ENCODE data around the gene IGSF11.

The IGSF11 gene

GRCh38 chr3:118955914-118956556 lies 78.6 kb downstream of the IGSF11 start:
- H3K9me3 ChIP-seq (ENCODE audit: control insufficient read depth, low read length), result no peaks in the 10 kb centered on the region
- H3K79me2 ChIP-seq, result no peaks in the 10 kb centered on the region
- no peak overlapping the region for H3K9ac ChIP-seq
- H3K4me1 ChIP-seq, result no peaks in the 10 kb centered on the region
- H3K4me2 ChIP-seq (ENCODE audit: low read length), result no peak overlapping the region
- no peak overlapping the region for H3K4me3 ChIP-seq (ENCODE audit: low read depth, low read length)
- no peak overlapping the region for H2AFZ ChIP-seq
- H3K36me3 ChIP-seq (ENCODE audit: control insufficient read depth, insufficient read depth, low read length), result no peaks in the 10 kb centered on the region
- H3K27ac ChIP-seq, result no peak overlapping the region
- no peaks in the 10 kb centered on the region for H3K27me3 ChIP-seq (ENCODE audit: control insufficient read depth, insufficient read depth, low read length)
- TF ChIP-seq CTCF (IDR thresholded peaks at IDR 0.05), result no peak

DNA sequence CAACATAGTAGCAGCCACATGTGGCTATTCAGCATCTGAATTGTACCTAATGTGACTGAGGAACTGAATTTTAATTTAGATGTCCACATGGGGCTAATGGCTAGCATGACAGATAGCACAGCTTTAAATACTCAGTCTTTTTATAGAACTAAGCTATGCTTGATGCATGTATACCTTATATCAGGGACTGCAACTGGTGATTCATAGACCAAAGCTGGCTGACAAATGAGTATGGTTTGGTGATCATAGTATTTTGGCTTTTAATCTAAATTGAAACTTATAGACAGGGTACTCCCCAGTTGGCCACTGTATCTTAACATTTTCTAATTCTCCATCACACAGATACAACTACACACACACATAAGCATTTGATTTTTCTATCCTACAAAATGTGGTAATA lies 83.6 kb downstream of the IGSF11 start:
- Histone ChIP-seq H3K4me2 (ENCODE audit: low read length) (no peak overlapping the region), H3K36me3 (ENCODE audit: control insufficient read depth, insufficient read depth, low read length) (no peaks in the 10 kb centered on the region), H2AFZ (no peak overlapping the region), H3K9me3 (ENCODE audit: control insufficient read depth, low read length) (no peaks in the 10 kb centered on the region), H3K9ac (no peak overlapping the region), H3K27me3 (ENCODE audit: control insufficient read depth, insufficient read depth, low read length) (no peaks in the 10 kb centered on the region), H3K79me2 (no peaks in the 10 kb centered on the region), H3K27ac (no peak overlapping the region), H3K4me3 (ENCODE audit: low read depth, low read length) (no peak overlapping the region), H3K4me1 (no peaks in the 10 kb centered on the region)
- TF ChIP-seq CTCF (IDR thresholded peaks at IDR 0.05), result no peak

- H3K4me3 ChIP-seq (ENCODE audit: low read depth, low read length), result no peak overlapping the region
- no peak for TF ChIP-seq CTCF (IDR thresholded peaks at IDR 0.05)
- H2AFZ ChIP-seq, result no peak overlapping the region
- H3K9ac ChIP-seq, result no peak overlapping the region
- H3K27me3 ChIP-seq (ENCODE audit: control insufficient read depth, insufficient read depth, low read length), result no peaks in the 10 kb centered on the region
- H3K36me3 ChIP-seq (ENCODE audit: control insufficient read depth, insufficient read depth, low read length), result no peaks in the 10 kb centered on the region
- H3K9me3 ChIP-seq (ENCODE audit: control insufficient read depth, low read length), result no peaks in the 10 kb centered on the region
- H3K4me2 ChIP-seq (ENCODE audit: low read length), result no peak overlapping the region
- no peaks in the 10 kb centered on the region for H3K79me2 ChIP-seq
- H3K4me1 ChIP-seq, result no peaks in the 10 kb centered on the region
- no peak overlapping the region for H3K27ac ChIP-seq
Observed at GRCh38 chr3:118949113-118949760, 85.4 kb downstream of the IGSF11 start.

GRCh38 chr3:118948146-118948545 lies 86.5 kb downstream of the IGSF11 start:
- no peaks in the 10 kb centered on the region for H3K27me3 ChIP-seq (ENCODE audit: control insufficient read depth, insufficient read depth, low read length)
- H3K4me2 ChIP-seq (ENCODE audit: low read length), result no peak overlapping the region
- no peaks in the 10 kb centered on the region for H3K4me1 ChIP-seq
- no peak overlapping the region for H3K27ac ChIP-seq
- no peaks in the 10 kb centered on the region for H3K79me2 ChIP-seq
- no peak overlapping the region for H3K4me3 ChIP-seq (ENCODE audit: low read depth, low read length)
- H3K9me3 ChIP-seq (ENCODE audit: control insufficient read depth, low read length), result no peaks in the 10 kb centered on the region
- no peak for TF ChIP-seq CTCF (IDR thresholded peaks at IDR 0.05)
- H3K36me3 ChIP-seq (ENCODE audit: control insufficient read depth, insufficient read depth, low read length), result no peaks in the 10 kb centered on the region
- H2AFZ ChIP-seq, result no peak overlapping the region
- no peak overlapping the region for H3K9ac ChIP-seq

- Histone ChIP-seq H3K27me3 (ENCODE audit: control insufficient read depth, insufficient read depth, low read length) (no peaks in the 10 kb centered on the region), H3K4me2 (ENCODE audit: low read length) (no peak overlapping the region), H3K9ac (no peak overlapping the region), H3K27ac (no peak overlapping the region), H3K4me1 (no peaks in the 10 kb centered on the region), H3K4me3 (ENCODE audit: low read depth, low read length) (no peak overlapping the region), H3K36me3 (ENCODE audit: control insufficient read depth, insufficient read depth, low read length) (no peaks in the 10 kb centered on the region), H3K79me2 (no peaks in the 10 kb centered on the region), H3K9me3 (ENCODE audit: control insufficient read depth, low read length) (no peaks in the 10 kb centered on the region), H2AFZ (no peak overlapping the region)
- no peak for TF ChIP-seq CTCF (IDR thresholded peaks at IDR 0.05)
Observed at GRCh38 chr3:118946449-118946848, 88.2 kb downstream of the IGSF11 start.

All from parathyroid adenoma (tissue), 2 donors.